Keratinocyte (primary cell): ENCODE data around the gene DENND5B. TPM values are rescaled to one million over a fixed set of nuclear protein-coding genes. Genes with fewer than 3 reads are reported as not detected.
A peak's percentile ranks its signal among the peaks of the same experiment; 100 is the strongest.

ENCODE experiments used
- DNase-seq: peaks from one replicate; pipeline ENCODE4 v3.0.0-alpha.2; 2011; ENCODE audit warnings: low read depth, missing footprints, low spot score
- FAIRE-seq: peaks from 2 replicates; lab custom pipeline; 2011; peaks lifted over from hg19 to GRCh38; lab: Jason Lieb, UNC
- H2AFZ ChIP-seq: 2 replicates; pipeline ENCODE4 v1.6.0; 2012; ENCODE audit warnings: low read length, control low read depth, inconsistent platforms; ENCODE audit not compliant: control insufficient read depth
- H3K27ac ChIP-seq: 2 replicates; pipeline ENCODE4 v1.5.1; 2011; ENCODE audit warnings: low read length; ENCODE audit not compliant: control insufficient read depth, insufficient read depth
- H3K27me3 ChIP-seq: 3 replicates; pipeline ENCODE4 v1.6.0; 2011; ENCODE audit warnings: low read length; ENCODE audit not compliant: control insufficient read depth, insufficient read depth; ENCODE audit errors: extremely low read depth
- H3K36me3 ChIP-seq, 2 experiments: 2 replicates in 1 of 2; 3 replicates in 1 of 2; pipeline ENCODE4 v1.5.1; 2011; ENCODE audit warnings: low read length in 2 of 2, mild to moderate bottlenecking in 1 of 2; ENCODE audit not compliant: control insufficient read depth in 2 of 2, insufficient read depth in 2 of 2; ENCODE audit errors: extremely low read depth in 1 of 2
- H3K4me1 ChIP-seq: 3 replicates; pipeline ENCODE4 v1.5.1; 2011; ENCODE audit warnings: low read length; ENCODE audit not compliant: control insufficient read depth, insufficient read depth; ENCODE audit errors: extremely low read depth
- H3K4me2 ChIP-seq: 3 replicates; pipeline ENCODE4 v1.6.0; 2011; ENCODE audit warnings: low read depth, low read length; ENCODE audit not compliant: control insufficient read depth, insufficient read depth; ENCODE audit errors: extremely low read depth
- H3K4me3 ChIP-seq, 3 experiments: fragments of 200-600 bp in 1 of 3; sonication (generic) in 1 of 3; 2 replicates in 2 of 3; 3 replicates in 1 of 3; pipeline ENCODE4 v1.5.1; 2011 to 2016; ENCODE audit warnings: low read length in 3 of 3, mild to moderate bottlenecking in 3 of 3, control low read depth in 2 of 3, inconsistent platforms in 1 of 3, low read depth in 1 of 3, mixed read lengths in 1 of 3, mixed run types in 1 of 3, moderate library complexity in 1 of 3; ENCODE audit not compliant: control insufficient read depth in 2 of 3, insufficient read depth in 2 of 3; ENCODE audit errors: extremely low read depth in 1 of 3
- H3K79me2 ChIP-seq: 2 replicates; pipeline ENCODE4 v1.6.0; 2012; ENCODE audit warnings: low read length; ENCODE audit not compliant: control insufficient read depth, insufficient read depth
- H3K9ac ChIP-seq: 3 replicates; pipeline ENCODE4 v1.6.0; 2011; ENCODE audit warnings: low read length; ENCODE audit not compliant: control insufficient read depth, insufficient read depth; ENCODE audit errors: extremely low read depth
- H3K9me1 ChIP-seq: 3 replicates; pipeline ENCODE4 v1.6.0; 2011; ENCODE audit warnings: low read length; ENCODE audit not compliant: control insufficient read depth, insufficient read depth; ENCODE audit errors: extremely low read depth
- H3K9me3 ChIP-seq: 2 replicates; pipeline ENCODE4 v1.5.1; 2012; ENCODE audit warnings: low read depth, low read length; ENCODE audit not compliant: control insufficient read depth
- H4K20me1 ChIP-seq: 3 replicates; pipeline ENCODE4 v1.6.0; 2011; ENCODE audit warnings: low read length; ENCODE audit not compliant: control insufficient read depth, insufficient read depth; ENCODE audit errors: extremely low read depth
- CTCF ChIP-seq, 3 experiments: IDR thresholded peaks in 1 of 3; conservative IDR thresholded peaks in 1 of 3; optimal IDR thresholded peaks in 1 of 3; 2 replicates in 2 of 3; 3 replicates in 1 of 3; pipeline versions ENCODE3 to v1.5.1; 2011; ENCODE audit warnings: low read length in 3 of 3, mild to moderate bottlenecking in 3 of 3, moderate library complexity in 2 of 3, control low read depth in 1 of 3, inconsistent platforms in 1 of 3; ENCODE audit not compliant: insufficient read depth in 2 of 3; ENCODE audit errors: extremely low read depth in 1 of 3
- EZH2 ChIP-seq: IDR thresholded peaks from one replicate; pipeline ENCODE4 v1.6.1; 2012; ENCODE audit warnings: inconsistent platforms, mild to moderate bottlenecking, low read length, moderate library complexity
- dilution Hi-C: fragments of 300-500 bp; cut with MboI; formaldehyde crosslinking; loops from one replicate; pipeline ENCODE4 v1.7.0; 2020; ENCODE audit warnings: low sequenced_read_pairs; ENCODE audit not compliant: extremely low pct_ligation_motif_present
- polyA plus RNA-seq, 5 experiments: library from polyadenylated mRNA; depleted of rRNA in 3 of 5; stranded (reverse) in 3 of 5; stranded (forward) in 1 of 5; unstranded in 1 of 5; fragments of >200 nt; gene quantifications; 1 replicate in 1 of 5; 2 replicates in 3 of 5; 3 replicates in 1 of 5; pipeline versions ENCODE4 v1.2.1 to v1.2.3, GENCODE V29; 2011 to 2012; ENCODE audit warnings: missing spikeins in 2 of 5, low read depth in 1 of 5, low replicate concordance in 1 of 5

DENND5B gene
- polyA plus RNA-seq, 1 donor (not counting 4 experiments of a cell fraction or from before 2014, with no cell fraction given) = 4.7 TPM

DNA sequence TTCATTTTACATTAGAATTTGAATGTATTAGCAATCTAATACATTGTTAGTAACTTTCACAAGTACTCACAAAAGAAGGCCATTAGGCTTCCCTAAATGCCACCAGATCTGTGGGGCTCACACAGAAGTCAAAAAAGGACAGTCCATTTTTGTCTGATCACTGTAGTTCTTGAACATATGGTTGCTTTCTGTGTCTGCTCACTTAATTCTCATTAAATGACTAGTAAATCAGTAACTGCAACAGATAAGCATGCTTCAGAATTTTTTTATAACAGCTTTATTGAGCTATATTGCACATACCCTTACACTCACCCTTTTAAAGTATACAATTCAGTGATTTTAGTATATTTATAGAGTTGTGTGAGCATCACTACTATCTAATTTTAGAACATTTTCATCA, 71.4 kb downstream of the DENND5B start:
- dilution Hi-C loops = no loop called here
- peak overlapping the region; percentile 58 for H3K4me2 ChIP-seq
- H3K27me3 ChIP-seq = no peaks in the 10 kb centered on the region
- no peak overlapping the region for H2AFZ ChIP-seq
- no peaks in the 10 kb centered on the region for H3K9me3 ChIP-seq
- no peak overlapping the region for H3K4me3 ChIP-seq
- H3K9ac ChIP-seq = peak overlapping the region; percentile 61
- no peaks in the 10 kb centered on the region for H3K79me2 ChIP-seq
- no peak for DNase-seq
- TF ChIP-seq CTCF (optimal IDR thresholded peaks at IDR 0.05 in 1 of 3, IDR thresholded peaks at IDR 0.05 in 1 of 3, conservative IDR thresholded peaks at IDR 0.05 in 1 of 3; ENCODE audit: extremely low read depth in 1 of 3, insufficient read depth in 2 of 3, low read length in 3 of 3) (no peak), EZH2 (no peak)
- no peaks in the 10 kb centered on the region for H4K20me1 ChIP-seq
- H3K4me1 ChIP-seq = peaks cover 40% of the 10 kb centered on the region
- peak; percentile 46 for FAIRE-seq
- no peaks in the 10 kb centered on the region for H3K9me1 ChIP-seq
- H3K36me3 ChIP-seq = no peaks in the 10 kb centered on the region
- peak overlapping the region; percentile 94 for H3K27ac ChIP-seq

- Histone ChIP-seq H3K9me1 (no peaks in the 10 kb centered on the region), H3K4me3 (no peak overlapping the region), H4K20me1 (no peaks in the 10 kb centered on the region), H3K36me3 (no peaks in the 10 kb centered on the region), H3K4me2 (peak overlapping the region; percentile 61), H3K9ac (peak overlapping the region; percentile 71), H3K79me2 (no peaks in the 10 kb centered on the region), H3K9me3 (no peaks in the 10 kb centered on the region), H2AFZ (no peak overlapping the region), H3K4me1 (peaks cover 39% of the 10 kb centered on the region), H3K27ac (peak overlapping the region; percentile 94), H3K27me3 (no peaks in the 10 kb centered on the region)
- TF ChIP-seq CTCF (optimal IDR thresholded peaks at IDR 0.05 in 1 of 3, IDR thresholded peaks at IDR 0.05 in 1 of 3, conservative IDR thresholded peaks at IDR 0.05 in 1 of 3; ENCODE audit: extremely low read depth in 1 of 3, insufficient read depth in 2 of 3, low read length in 3 of 3) = no peak
- no peak for TF ChIP-seq EZH2
- FAIRE-seq = peak; percentile 100
- DNase-seq = peak; percentile 78
- dilution Hi-C loops = no loop called here
Measured at GRCh38 chr12:31518680-31519227, 72.2 kb downstream of the DENND5B start.
